GM18909 (cell line): ENCODE measurements around the gene FAM98B.

Experiments used
- ATAC-seq: cut with Tn5 transposase; IDR thresholded peaks from one replicate; pipeline ENCODE4 v1.9.1; 2021; ENCODE audit warnings: mild to moderate bottlenecking; ENCODE audit not compliant: unreplicated experiment, poor library complexity

The FAM98B gene

DNA sequence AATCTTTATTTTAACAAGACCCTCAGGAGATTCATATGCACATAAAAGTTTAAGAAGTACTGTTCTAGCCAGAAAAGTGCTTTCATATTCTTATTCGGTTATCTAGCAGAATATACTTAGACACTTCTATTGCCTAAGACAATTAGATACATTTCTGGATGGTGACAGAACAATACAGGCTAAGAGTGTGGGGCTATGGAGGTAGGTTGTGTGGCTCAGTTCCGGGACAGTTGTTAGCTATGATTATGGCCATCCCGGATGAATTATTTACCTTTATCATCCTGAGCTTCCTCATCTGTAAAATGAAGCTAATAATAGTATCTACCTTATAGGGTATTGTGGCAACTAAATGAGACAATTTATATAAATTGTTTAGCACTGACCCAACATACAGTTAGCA is 6.6 kb downstream of the FAM98B start:
- no peak for ATAC-seq

- peak; percentile 78 for ATAC-seq
Observed at GRCh38 chr15:38461066-38461833, 7.3 kb downstream of the FAM98B start.

DNA sequence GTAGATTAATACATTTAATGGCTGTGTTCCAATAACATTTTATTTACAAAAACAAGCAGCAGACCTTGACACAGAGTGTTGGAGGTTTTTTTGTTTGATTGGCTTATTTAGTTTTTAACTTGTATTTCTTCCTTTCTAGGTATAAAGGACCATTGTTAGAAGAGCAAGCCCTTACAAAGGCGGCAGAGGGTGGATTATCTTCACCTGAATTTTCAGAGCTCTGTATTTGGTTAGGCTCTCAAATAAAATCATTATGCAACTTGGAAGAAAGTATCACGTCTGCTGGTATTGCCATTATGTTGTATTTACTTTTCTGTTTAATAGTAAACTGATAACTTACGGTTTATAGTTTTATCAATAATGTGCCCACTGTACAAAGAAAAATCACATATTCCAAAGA is 10.0 kb downstream of the FAM98B start:
- no peak for ATAC-seq

DNA sequence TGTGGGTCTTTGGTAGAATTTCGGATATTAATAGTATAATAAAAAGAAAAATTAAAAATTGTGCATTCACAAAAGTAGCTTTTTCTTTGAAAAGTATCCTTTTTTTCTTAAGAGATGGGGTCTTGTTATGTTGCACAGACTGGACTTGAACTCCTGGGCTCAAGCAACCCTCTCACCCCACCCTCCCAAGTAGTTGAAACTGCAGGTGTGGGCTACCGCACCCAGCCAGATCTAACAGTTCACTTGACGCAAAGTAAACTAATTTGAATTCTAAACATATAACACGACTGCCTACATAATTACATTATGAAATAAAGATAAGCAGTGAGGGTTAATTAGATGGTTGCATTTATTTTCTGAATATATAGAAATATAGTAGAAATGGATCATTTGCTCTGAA is 10.7 kb downstream of the FAM98B start:
- no peak for ATAC-seq

GRCh38 chr15:38470816-38471215 is 16.9 kb downstream of the FAM98B start:
- no peak for ATAC-seq

DNA sequence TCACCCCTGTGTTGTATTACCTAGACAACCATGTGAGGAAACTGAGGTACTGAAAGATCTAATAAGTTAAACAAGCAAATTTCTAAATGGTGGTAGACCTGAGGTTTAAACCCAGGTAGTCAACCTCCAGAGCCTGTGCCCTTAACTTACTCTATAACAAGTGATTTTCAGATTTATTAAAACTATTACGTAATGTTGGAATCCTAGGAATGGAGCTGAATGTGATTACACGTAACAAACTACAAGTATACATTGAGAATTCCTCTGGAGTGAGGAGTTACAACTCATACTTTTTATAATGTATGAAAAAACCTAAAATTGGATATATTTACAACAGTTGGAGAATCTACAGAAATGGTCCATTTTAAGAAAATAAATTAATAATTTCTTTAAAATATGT is 18.0 kb downstream of the FAM98B start:
- no peak for ATAC-seq

DNA sequence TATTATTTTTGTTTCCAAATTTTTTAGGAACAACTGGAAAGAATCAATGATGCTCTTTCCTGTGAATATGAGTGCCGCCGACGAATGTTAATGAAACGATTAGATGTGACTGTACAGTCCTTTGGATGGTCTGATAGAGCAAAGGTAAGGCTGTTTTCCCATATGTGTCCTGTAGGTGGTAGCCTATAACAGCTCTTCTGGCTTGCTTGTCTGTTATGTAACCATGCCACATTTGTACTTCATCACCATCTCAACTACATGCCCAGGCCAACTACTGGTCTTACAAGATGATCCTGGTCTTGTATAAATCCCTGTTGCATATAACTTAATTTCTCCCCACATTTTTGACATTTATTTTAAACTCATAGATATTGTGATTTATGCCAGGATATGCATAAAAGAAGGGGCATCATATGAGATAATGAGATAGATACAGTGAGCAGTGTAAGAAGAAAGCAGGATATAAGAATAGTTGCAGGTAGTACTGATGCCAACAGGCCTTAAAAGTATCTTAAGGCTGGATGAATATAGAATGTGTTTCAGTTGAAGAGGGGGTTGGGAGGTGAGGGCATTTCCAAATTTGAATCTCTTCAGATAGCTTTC is 20.3 kb downstream of the FAM98B start:
- peak; percentile 93 for ATAC-seq

DNA sequence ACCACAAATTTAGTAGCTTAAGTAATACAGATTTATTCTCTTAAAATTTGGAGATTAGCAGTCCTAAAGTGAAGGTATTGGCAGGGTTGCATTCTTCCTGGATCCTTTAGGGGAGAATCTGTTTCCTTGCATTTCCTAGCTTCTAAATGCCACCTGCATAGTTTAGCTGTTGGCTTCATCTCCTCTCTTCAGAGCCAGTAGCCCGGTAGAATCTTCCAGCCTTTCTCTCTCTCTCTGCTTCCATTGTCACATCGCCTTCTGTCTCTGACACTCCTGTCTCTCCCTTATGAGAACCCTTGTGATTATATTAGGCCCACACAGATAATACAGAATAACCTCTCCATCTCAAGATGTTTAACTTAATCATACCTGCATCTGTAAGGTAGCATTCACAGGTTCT is 21.4 kb downstream of the FAM98B start:
- no peak for ATAC-seq

DNA sequence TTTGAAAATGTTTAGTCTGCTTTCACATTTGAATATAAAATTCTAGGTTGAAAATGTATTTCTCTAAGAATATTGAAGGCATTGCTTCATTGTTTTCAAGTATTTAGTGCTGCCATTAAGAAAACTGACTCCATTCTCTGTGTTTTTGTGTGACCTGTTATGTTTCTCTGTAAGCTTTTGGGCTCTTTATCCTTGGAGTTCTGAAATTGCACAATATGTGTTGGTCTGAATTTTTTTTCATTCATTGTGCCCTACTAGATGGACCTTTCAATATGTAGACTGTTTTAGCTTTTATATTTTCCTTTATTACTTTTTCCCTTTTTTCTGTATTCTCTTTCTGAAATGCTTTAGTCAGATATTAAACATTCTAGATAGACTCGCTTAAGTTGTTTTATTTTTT is 22.2 kb downstream of the FAM98B start:
- ATAC-seq: no peak

- ATAC-seq: no peak
Observed at GRCh38 chr15:38477637-38478036, 23.7 kb downstream of the FAM98B start.

DNA sequence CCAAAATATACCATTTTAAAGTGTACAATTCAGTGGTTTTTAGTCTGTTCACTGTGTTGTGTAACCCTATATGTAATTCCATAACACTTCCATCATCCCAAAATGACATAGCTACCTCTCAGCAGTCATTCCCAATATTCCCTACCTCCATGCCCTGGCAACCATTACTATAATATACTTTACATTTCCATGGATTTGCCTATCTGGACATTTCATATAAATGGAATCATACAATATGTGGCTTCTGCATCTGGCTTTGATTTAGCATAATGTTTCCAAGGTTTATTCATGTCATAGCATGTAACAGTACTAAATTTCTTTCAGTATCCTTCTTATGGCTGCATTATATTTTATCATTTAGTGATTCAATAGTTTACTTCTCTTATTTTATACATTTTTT is 25.3 kb downstream of the FAM98B start:
- ATAC-seq: no peak

DNA sequence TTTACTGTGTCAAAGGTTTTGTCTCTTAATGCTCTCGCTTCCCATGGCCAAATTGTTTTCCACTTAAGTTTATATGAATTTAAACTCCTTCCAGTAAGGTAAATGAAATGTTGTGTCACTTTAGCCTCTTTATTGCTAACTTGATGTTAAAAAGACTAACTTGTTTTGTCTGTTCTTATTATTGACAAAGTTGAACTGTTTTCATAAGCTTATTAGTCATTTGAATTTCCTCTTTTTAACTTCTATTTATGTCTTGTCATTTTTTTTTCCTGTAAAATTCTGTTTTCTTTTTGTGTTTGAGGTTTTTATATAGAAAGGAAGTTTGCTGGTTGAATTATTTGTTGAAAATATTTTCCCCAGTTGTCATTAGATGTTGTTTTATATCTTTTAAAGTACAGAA is 25.8 kb downstream of the FAM98B start:
- ATAC-seq: no peak

DNA sequence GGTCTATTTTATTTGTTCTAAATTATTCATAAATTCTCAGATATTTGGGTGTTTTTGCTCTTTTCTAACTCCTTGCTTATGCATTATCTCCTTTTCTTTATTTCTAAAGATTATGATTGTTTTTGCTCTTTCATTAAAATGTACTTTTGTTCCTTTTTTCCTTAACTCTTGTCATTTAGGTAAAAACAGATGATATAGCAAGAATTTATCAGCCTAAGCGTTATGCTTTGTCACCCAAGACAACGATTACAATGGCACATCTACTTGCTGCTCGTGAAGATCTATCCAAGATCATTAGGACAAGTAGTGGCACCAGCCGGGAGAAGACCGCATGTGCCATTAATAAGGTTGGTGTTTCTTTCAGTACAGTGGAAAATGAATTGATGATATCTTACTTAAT is 27.2 kb downstream of the FAM98B start:
- no peak for ATAC-seq

GRCh38 chr15:38481761-38482160 is 27.8 kb downstream of the FAM98B start:
- no peak for ATAC-seq

DNA sequence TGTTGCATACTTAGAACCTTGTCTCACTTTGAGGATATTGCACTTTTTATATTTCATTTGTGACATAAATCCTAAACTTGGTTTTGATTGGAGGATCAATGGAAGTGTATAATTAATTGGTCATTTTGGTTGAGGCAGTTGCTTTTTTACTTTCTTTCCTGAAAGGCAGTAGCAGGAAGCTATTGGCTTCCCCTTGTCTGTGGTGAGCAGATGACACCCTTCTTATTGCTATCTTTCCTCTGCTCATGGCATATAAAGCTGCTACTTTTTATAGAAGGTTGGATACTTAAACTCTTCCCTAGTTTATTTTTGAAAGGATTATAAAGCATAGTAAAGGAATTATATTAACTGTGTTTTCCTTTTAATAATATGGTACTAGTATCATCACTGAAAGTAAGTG is 28.6 kb downstream of the FAM98B start:
- ATAC-seq: no peak

- ATAC-seq: no peak
Observed at GRCh38 chr15:38486936-38487335, 33.0 kb downstream of the FAM98B start.

GRCh38 chr15:38487378-38487777 is 33.5 kb downstream of the FAM98B start:
- ATAC-seq: no peak

- ATAC-seq: no peak
Observed at GRCh38 chr15:38490242-38490922, 36.5 kb downstream of the FAM98B start.

DNA sequence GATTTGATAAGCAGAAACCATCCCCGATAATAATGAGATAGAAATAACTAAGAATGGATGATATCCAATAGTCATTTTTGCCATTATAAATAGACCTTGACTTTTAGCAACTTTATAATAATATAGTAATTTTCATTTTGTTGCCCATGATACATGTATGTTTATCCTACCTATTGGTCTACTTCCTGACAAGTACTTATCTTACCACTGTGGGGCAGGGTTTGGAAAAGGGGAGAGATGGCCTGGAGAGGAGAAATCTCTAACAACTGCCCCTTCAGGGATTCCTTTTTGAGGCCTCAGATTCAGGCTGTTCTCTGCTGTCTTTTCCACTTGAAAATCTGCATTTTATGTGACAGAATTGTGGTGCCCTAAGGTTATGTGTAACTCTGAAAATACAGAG is 42.2 kb downstream of the FAM98B start:
- ATAC-seq: no peak

DNA sequence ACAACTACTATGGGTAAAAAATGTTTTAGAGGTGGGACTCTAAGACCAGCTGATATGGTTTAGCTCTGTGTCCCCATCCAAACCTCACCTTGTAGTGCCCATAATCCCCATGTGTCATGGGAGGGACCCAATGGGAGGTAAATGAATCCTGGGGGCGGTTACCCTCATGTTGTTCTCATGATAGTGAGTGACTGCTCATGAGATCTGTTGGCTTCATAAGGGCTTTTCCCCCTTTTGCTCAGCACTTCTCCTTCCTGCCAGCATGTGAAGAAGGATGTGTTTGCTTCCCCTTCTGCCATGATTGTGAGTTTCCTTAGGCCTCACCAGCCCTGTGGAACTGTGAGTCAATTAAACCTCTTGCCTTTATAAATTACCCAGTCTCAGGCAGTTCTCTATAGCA is 45.7 kb downstream of the FAM98B start:
- ATAC-seq: no peak

GRCh38 chr15:38503496-38503895 is 49.6 kb downstream of the FAM98B start:
- no peak for ATAC-seq
